Suprapubic skin (tissue), 4 donors: Measurements from ENCODE around the gene C12orf43.

ENCODE experiments used
- EP300 ChIP-seq: sonication (generic); formaldehyde crosslinking; IDR thresholded peaks from one replicate; pipeline ENCODE4 v1.6.1; 2017; ENCODE audit warnings: antibody characterized with exemption
- POLR2A ChIP-seq, 2 donors: fragments of 450-650 bp; IDR thresholded peaks; one replicate each; pipeline ENCODE4 v1.6.1; 2017; ENCODE audit warnings: antibody characterized with exemption in 2 of 2, mild to moderate bottlenecking in 2 of 2, moderate library complexity in 2 of 2
- POLR2AphosphoS5 ChIP-seq, 3 donors: sonication (generic); formaldehyde crosslinking; IDR thresholded peaks; one replicate each; pipeline ENCODE4 v1.6.1; 2017; ENCODE audit warnings: antibody characterized with exemption in 3 of 3
- TF ChIP-seq, protein P1 (sequence below), 2 donors: fragments of 200-600 bp in 1 of 2; fragments of 450-650 bp in 1 of 2; sonication (generic) in 1 of 2; IDR thresholded peaks; one replicate each; pipeline ENCODE4 v1.5.1; 2016 to 2019; ENCODE audit warnings: antibody characterized with exemption in 2 of 2, mild to moderate bottlenecking in 1 of 2, moderate library complexity in 1 of 2

DNA sequence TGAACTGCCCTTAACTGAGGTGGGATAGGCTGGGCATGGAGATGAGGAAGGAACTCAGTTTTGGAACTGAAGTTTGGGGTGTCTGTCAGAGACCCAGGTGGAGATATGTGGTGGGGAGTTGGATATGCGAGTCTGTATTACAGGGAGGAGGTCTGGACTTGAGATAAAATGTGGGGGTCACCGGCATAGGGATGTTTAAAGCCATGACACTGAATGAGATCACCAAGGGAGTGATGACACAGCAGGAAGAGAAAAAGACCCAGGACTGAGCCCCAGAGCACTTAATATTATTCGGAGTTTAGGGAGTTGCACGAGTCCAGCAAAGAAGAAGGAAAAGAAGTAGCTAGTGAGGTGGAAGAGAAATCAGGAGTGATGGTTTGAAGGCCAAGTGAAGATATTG is 26.8 kb upstream of the C12orf43 start:
- no peak for TF ChIP-seq POLR2A (IDR thresholded peaks at IDR 0.05)
- TF ChIP-seq, protein P1, sequence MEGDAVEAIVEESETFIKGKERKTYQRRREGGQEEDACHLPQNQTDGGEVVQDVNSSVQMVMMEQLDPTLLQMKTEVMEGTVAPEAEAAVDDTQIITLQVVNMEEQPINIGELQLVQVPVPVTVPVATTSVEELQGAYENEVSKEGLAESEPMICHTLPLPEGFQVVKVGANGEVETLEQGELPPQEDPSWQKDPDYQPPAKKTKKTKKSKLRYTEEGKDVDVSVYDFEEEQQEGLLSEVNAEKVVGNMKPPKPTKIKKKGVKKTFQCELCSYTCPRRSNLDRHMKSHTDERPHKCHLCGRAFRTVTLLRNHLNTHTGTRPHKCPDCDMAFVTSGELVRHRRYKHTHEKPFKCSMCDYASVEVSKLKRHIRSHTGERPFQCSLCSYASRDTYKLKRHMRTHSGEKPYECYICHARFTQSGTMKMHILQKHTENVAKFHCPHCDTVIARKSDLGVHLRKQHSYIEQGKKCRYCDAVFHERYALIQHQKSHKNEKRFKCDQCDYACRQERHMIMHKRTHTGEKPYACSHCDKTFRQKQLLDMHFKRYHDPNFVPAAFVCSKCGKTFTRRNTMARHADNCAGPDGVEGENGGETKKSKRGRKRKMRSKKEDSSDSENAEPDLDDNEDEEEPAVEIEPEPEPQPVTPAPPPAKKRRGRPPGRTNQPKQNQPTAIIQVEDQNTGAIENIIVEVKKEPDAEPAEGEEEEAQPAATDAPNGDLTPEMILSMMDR (IDR thresholded peaks at IDR 0.05), result no peak
- no peak for TF ChIP-seq POLR2AphosphoS5 (IDR thresholded peaks at IDR 0.05)
- TF ChIP-seq EP300, result no peak
